GM19463 (cell line): ENCODE results near the gene NBPF1.
"Not testable (repeated sequence)": the region's sequence is repeated elsewhere in the genome, so short reads cannot be mapped to it uniquely, and the experiment has no call there.

ENCODE experiments used
- ATAC-seq: cut with Tn5 transposase; IDR thresholded peaks from one replicate; pipeline ENCODE4 v1.9.1; 2021; ENCODE audit warnings: mild to moderate bottlenecking, moderate library complexity; ENCODE audit not compliant: unreplicated experiment

Gene NBPF1

GRCh38 chr1:16607853-16608815 lies 5.2 kb downstream of the NBPF1 start:
- ATAC-seq, result not testable (repeated sequence)

- no peak for ATAC-seq
Measured at GRCh38 chr1:16607433-16607851, 5.9 kb downstream of the NBPF1 start.

DNA sequence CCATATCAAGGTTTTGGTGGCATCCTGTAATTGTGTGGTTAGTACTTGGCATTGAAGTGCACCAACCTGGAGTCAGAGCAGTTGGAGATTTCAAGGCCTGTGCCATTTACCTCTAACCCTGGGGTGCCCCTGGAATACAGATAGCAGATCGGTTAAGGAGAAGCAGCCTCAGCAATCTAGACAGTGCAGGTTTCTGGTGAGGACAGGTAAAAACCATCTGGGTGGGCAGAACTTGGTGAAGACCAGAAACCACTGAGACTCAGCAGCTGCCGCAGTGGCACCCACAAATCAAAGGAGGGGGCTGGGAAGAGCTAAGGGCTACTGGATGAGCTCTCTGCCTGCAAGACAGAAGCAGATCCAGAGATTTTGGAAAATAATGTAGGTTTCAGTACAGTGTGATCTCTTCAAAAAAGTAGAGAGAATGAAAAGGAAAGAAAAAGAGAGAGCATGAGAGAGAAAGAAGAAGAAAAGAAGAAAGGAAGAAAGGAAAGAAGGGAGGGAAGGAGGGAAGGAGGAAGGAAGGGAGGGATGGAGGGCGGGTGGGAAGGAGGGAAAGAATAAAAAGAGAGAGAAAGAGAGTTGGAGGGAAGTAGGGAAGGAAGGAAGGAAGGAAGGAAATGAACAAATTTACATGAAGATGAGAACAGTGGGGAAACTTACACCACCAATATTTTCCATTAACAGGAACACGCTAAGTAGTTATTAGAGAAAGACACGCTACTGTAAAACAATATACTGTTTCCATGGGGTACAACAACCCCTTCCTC lies 6.5 kb downstream of the NBPF1 start:
- not testable (repeated sequence) for ATAC-seq

DNA sequence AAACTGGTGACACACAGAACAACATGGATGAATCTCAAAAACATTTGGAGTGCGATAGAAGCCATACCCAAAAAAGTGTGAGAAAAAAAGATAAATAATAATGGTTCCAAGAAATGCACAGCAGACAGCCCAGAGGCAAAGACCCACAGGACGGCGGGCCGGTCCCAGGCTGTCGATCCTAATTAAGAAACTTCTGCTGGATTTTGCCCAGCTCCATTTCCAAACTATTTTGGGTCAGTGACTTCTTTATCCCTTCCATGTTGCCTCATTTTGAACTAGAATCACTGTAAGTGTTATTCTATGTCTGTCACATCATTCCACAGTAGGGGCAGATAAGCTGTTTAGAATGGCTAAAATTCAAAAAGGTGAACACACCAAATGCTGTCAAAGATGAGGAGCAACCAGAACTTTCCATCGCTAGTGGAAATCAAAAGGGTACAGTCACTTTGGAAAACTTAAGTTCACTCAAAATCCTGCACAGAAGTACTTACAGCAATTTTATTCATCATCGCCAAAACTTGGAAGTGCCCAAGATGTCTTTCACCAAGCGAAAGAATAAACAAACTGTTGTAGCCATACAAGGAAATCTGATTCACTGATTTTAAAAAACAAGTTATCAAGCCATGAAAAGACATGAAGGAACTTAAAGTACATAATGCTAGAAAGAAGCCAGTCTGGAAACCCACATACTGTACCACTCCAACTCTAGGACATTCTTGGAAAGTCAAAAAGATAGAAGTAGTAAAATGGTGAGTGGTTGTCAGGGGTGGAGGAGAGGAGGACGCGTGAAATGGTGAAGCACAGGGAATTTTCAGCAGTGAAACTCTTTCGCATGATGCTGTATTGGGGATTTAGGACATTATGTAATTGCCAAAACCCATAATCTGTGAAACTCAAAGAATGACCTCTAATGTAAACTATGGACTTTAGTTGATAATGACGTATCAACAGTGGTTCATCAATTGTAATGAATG lies 7.5 kb downstream of the NBPF1 start:
- ATAC-seq, result no peak

- ATAC-seq, result no peak
Measured at GRCh38 chr1:16605213-16605525, 8.2 kb downstream of the NBPF1 start.

- not testable (repeated sequence) for ATAC-seq
Measured at GRCh38 chr1:16604514-16605212, 8.7 kb downstream of the NBPF1 start.

GRCh38 chr1:16603623-16604022 lies 9.7 kb downstream of the NBPF1 start:
- not testable (repeated sequence) for ATAC-seq

- ATAC-seq, result not testable (repeated sequence)
Measured at GRCh38 chr1:16602336-16603011, 10.9 kb downstream of the NBPF1 start.

DNA sequence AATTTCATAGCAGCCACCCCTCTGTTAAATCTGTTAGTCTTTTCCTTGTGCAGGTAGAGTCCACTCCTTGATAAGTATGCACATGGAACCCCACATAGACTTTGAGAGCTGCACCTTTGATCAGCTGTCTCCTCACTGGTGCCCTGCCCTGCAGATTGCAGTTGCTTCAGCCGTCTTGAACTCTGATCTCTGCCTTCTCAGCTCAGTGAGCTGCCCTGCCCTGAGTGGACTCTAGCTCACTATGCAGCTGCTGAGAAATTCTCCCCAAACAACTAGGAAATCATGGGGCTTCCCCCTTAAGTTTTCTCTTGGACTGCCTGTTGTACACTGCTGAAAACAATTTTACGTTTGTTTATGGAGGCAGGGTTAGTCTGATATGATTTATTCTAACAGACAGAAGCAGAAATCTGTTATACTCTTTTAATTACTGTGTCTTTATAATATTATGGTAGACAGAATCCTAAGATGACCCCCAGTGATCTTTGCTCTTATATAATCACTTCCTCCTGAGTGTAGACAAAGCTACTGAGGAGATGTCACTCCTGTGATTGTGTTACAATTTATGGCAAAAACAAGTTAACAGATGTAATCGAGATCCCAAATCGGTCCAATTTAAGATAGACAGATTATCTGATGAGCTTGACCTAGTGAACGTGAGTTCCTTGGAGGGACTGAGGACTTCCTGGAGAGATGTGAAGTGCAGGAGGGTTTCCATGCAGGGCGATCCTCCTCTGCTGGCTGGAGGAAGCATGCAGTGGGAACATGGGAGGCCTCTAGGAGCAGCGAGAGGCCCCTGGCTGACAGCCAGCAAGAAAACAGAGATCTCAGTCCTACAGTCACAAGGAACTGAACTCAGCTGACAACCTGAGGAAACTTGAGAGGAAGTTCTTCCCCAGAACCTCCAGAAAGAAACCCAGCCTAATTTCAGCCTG lies 12.2 kb downstream of the NBPF1 start:
- ATAC-seq, result not testable (repeated sequence)

- ATAC-seq, result not testable (repeated sequence)
Measured at GRCh38 chr1:16599326-16599725, 14.0 kb downstream of the NBPF1 start.

GRCh38 chr1:16595216-16595615 lies 18.1 kb downstream of the NBPF1 start:
- ATAC-seq, result not testable (repeated sequence)

DNA sequence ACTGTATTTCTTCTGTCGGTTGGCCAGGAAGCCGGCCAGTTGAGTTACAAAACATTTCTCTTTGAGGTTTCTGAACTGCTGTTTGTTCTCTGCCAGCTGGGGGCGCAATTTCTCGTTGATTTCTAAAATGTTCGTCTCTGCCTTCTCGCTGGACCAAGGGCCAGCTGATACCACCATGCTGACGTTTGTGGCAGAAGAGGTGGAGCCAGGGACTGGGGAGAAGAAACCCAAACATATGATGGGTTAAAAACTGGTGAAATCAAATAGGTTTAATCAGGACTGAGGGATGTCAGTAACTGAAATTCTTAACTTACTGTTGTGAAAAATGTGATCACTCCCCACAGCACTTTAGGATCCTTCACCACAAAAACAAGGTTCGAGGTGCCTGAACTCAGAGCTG lies 21.5 kb downstream of the NBPF1 start:
- ATAC-seq, result not testable (repeated sequence)

DNA sequence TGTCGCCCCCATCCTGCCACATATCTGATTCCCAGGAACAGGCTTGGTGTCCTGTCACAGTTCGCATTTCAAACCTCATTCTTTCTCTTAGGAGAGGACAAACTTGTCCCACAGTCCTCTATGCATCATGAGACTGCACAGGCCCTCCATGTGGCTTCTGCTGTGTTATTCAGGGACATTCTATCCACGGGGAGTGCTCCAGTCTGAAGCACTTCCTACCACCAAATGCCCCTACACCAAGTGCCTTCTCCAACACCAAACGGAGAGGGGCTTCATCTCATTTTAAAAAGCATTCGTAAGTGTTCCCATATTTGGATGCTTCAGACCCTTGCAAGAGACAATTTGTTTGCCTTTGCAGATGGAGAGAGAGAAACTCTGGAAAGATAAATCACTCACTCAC lies 25.3 kb downstream of the NBPF1 start:
- not testable (repeated sequence) for ATAC-seq

DNA sequence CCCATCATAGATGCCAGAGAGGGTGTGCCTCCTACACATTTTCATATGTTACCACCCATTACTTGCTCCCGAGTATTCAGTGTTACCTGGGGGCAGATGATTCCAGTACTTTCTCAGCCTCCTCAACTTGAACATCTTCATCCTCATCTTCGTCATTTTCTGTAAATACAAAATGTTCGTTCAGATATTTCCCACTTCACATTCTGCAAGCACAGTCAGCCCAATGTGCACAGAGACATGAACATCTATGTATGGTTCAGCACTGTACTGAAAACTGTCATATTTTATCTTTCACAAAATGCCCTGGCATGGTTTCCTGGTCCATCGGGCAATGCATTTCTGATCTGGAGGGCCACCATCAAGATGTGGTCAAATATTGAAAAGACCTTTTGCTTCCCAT lies 25.7 kb downstream of the NBPF1 start:
- not testable (repeated sequence) for ATAC-seq

- ATAC-seq, result not testable (repeated sequence)
Measured at GRCh38 chr1:16565324-16565723, 48.0 kb downstream of the NBPF1 start.

DNA sequence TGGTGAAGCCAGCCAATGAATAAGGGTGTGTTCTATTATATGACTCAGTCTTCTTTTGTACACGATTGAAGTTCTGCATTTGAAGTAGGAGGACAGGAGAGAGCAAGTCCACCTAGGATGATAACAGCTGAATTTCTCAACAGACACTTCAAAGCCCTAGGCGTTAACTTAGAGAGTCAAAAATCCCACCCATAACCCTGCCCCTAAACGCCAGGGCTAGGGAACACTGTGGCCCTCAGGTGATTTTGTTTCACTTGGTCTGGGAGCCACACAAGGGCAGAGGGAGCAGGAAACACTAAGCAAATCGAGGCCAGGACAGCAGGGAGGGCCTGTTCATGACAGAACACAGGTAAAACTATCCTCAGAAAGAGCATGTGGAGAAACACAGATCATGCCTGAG lies 52.3 kb downstream of the NBPF1 start:
- not testable (repeated sequence) for ATAC-seq

DNA sequence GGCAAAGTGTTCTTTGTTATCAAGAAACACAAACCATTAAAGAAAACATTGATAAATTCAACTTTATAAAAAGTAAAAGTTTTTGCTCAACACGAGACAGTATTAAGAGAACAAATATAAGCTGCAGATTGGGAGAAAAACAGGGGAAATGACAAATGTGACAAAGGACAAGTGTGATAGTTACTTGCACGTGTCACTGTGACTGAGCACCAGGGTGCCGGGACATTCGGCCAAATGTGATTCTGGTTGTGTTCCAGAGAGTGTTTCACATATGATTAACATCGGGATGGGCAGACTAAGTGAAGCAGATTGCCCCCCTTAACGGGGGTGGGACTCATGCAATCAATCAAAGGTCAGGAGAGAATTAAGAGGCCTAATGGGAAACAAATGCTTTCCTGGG lies 52.9 kb downstream of the NBPF1 start:
- ATAC-seq, result not testable (repeated sequence)

DNA sequence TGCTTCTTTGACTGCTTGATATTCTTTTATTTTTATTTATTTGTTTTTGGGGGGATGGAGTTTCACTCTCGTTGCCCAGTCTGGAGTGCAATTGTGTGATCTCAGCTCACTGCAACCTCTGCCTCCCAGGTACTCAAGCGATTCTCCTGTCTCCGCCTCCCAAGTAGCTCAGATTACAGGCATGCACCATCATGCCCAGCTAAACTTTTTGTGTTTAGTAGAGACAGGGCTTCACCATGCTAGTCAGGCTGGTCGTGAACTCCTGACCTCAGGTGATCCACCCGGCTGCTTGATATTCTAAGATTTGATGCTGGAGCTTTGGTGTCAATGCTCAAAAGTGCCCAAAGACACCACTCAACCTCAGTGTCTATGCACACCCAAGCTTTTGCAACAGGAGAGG lies 53.7 kb downstream of the NBPF1 start:
- not testable (repeated sequence) for ATAC-seq
